Suprapubic skin (tissue), 4 donors: ENCODE measurements around the gene VWCE. TPM values are rescaled to one million over a fixed set of nuclear protein-coding genes. Genes with fewer than 3 reads are reported as not detected.
"Not testable (repeated sequence)": the region's sequence is repeated elsewhere in the genome, so short reads cannot be mapped to it uniquely, and the experiment has no call there.

Experiments used
- DNase-seq, 2 donors: peaks; one replicate each; pipeline ENCODE4 v3.0.0-alpha.2; 2019; ENCODE audit warnings: low spot score in 2 of 2
- H3K27ac ChIP-seq: fragments of 200-600 bp; sonication (generic); one replicate; pipeline ENCODE4 v1.5.1; 2019
- H3K27me3 ChIP-seq: fragments of 200-600 bp; sonication (generic); one replicate; pipeline ENCODE4 v1.5.1; 2019
- H3K36me3 ChIP-seq: fragments of 200-600 bp; sonication (generic); one replicate; pipeline ENCODE4 v1.5.1; 2019
- H3K4me1 ChIP-seq: fragments of 200-600 bp; sonication (generic); one replicate; pipeline ENCODE4 v1.5.1; 2019
- H3K4me3 ChIP-seq: fragments of 200-600 bp; sonication (generic); one replicate; pipeline ENCODE4 v1.5.1; 2019; ENCODE audit warnings: mild to moderate bottlenecking
- H3K9me3 ChIP-seq: fragments of 200-600 bp; sonication (generic); one replicate; pipeline ENCODE4 v1.5.1; 2019
- WGBS: methylation state at CpG from one replicate; pipeline ENCODE4 v1.1.5; 2018; 5-methylcytosine and 5-hydroxymethylcytosine counted together
- total RNA-seq, 4 donors: library from RNA; depleted of rRNA; stranded (reverse); fragments of >200 nt; gene quantifications; one replicate each; pipeline ENCODE4 v1.1.0, GENCODE V29; 2016

The VWCE gene
- total RNA-seq, 4 donors from 2014 or later = 0.26 to 1.7 (median 1.6) TPM

GRCh38 chr11:61249201-61249600 lies 45.9 kb downstream of the VWCE start:
- H3K27me3 ChIP-seq, H3K9me3 ChIP-seq, H3K27ac ChIP-seq, H3K4me3 ChIP-seq, H3K4me1 ChIP-seq, DNase-seq, H3K36me3 ChIP-seq: not testable (repeated sequence)
- 54% methylated on average over 8 of the region's 8 CpGs for WGBS

DNA sequence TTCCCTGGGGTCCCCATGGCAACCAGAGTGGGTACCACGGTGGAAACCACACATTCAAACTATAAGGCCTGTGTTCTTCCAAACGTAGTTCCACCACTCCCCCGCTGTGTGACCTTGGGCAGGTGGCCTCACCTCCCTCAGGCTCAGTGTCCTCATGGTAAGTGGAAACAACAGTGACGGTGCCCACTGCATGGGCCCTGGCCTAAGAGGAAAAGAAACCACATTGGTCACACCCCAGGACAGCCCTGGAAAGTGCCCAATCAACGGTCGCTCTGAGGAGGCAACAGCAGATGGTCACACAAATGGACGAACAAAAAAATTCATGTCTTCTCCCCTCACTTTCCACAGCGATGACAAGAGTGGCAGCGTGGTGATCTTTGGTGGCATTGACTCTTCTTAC lies 47.0 kb downstream of the VWCE start:
- H3K4me1 ChIP-seq = not testable (repeated sequence)

GRCh38 chr11:61245284-61245964 lies 49.7 kb downstream of the VWCE start:
- DNase-seq = not testable (repeated sequence)

More for the DNA sequence above, 47.0 kb downstream of the VWCE start:
- H3K27ac ChIP-seq, H3K9me3 ChIP-seq, DNase-seq, H3K36me3 ChIP-seq, H3K27me3 ChIP-seq, H3K4me3 ChIP-seq: not testable (repeated sequence)
- 94% methylated on average over 9 of the region's 9 CpGs for WGBS

DNA sequence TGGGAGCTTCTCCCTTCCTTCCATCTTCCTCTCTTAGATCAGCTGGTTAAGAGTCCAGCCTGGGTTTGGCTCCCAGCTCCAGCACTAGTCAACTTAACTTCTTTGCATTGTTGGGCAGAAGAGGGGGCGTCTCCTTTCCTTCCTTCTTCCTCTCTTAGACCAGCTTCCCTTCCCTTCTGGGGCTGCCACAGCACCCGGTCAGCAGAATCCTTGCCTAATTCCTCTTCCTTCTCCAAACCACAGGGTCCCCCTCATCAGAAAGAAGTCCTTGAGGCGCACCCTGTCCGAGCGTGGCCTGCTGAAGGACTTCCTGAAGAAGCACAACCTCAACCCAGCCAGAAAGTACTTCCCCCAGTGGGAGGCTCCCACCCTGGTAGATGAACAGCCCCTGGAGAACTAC lies 53.6 kb downstream of the VWCE start:
- not testable (repeated sequence) for DNase-seq, H3K4me1 ChIP-seq, H3K4me3 ChIP-seq, H3K9me3 ChIP-seq, H3K27ac ChIP-seq, H3K36me3 ChIP-seq, H3K27me3 ChIP-seq
- WGBS = no CpG with 5 or more reads among the region's 5 CpGs

More at GRCh38 chr11:61245284-61245964, 49.7 kb downstream of the VWCE start:
- H3K27me3 ChIP-seq, H3K27ac ChIP-seq, H3K9me3 ChIP-seq, H3K4me1 ChIP-seq, H3K4me3 ChIP-seq, H3K36me3 ChIP-seq: not testable (repeated sequence)
- no CpG with 5 or more reads among the region's 10 CpGs for WGBS

GRCh38 chr11:61240875-61241274 lies 54.2 kb downstream of the VWCE start, which contains the start of gene PGA5:
TSS of gene PGA5 (plus strand) at chr11:61241175. CDS start at chr11:61241227, 52 bp downstream.
- H3K27ac ChIP-seq, H3K4me3 ChIP-seq, H3K4me1 ChIP-seq, H3K36me3 ChIP-seq, H3K9me3 ChIP-seq, H3K27me3 ChIP-seq, DNase-seq: not testable (repeated sequence)
- no CpG with 5 or more reads among the region's 8 CpGs for WGBS

- not testable (repeated sequence) for H3K9me3 ChIP-seq, DNase-seq
- 71% methylated on average over 8 of the region's 8 CpGs for WGBS
These were observed 54.8 kb downstream of the VWCE start for GRCh38 chr11:61240288-61240687.

DNA sequence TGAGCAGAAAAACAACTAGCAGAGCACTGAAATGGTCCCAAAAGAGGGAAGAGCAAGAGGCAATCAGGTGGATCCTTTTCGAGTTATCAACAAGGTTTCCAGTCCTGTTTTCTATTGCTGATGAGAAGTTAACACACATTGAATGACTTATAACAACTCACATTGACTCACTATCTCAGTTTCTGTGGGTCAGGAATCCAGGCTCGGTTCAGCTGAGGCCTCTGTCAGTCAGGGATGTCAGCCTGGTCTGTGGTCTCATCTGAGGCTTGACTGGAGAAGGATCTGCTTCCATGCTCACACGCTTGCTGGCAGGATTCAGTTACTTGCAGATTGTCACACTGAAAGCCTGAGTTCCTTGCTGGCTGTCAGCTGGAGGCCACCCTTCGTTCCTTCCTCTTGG lies 58.0 kb downstream of the VWCE start:
- not testable (repeated sequence) for H3K36me3 ChIP-seq
- no CpG with 5 or more reads among the region's 4 CpGs for WGBS

More at GRCh38 chr11:61240288-61240687, 54.8 kb downstream of the VWCE start:
- not testable (repeated sequence) for H3K27me3 ChIP-seq, H3K36me3 ChIP-seq, H3K4me1 ChIP-seq, H3K4me3 ChIP-seq, H3K27ac ChIP-seq

GRCh38 chr11:61232548-61233145 lies 62.5 kb downstream of the VWCE start:
- H3K27ac ChIP-seq, H3K4me3 ChIP-seq, H3K4me1 ChIP-seq, H3K27me3 ChIP-seq, DNase-seq, H3K36me3 ChIP-seq, H3K9me3 ChIP-seq: not testable (repeated sequence)
- no CpG with 5 or more reads among the region's 3 CpGs for WGBS

More for the DNA sequence above, 58.0 kb downstream of the VWCE start:
- H3K27ac ChIP-seq, DNase-seq, H3K4me3 ChIP-seq, H3K4me1 ChIP-seq, H3K9me3 ChIP-seq, H3K27me3 ChIP-seq: not testable (repeated sequence)

DNA sequence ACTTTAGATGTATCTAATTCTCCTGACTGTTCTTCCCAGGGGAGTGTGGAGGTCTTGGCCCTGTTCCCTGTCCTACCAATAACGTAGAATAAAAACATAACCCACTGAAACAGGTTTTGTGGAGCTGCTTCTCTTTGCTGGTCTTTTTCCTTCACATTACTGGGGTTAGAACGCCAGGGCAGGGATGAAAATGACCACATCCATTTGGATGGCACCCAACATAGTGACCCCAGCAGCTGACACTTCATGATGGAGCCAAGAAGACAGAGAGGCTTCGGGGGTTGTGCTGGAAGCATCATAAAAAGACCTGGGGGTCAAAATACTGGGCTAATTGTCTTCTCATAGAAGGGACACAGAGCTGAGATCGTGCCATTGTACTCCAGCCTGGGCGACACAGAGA lies 63.5 kb downstream of the VWCE start:
- not testable (repeated sequence) for H3K4me3 ChIP-seq, DNase-seq, H3K4me1 ChIP-seq, H3K9me3 ChIP-seq, H3K27me3 ChIP-seq, H3K27ac ChIP-seq, H3K36me3 ChIP-seq
- WGBS = no CpG with 5 or more reads among the region's 5 CpGs

- H3K4me3 ChIP-seq, H3K27ac ChIP-seq, H3K4me1 ChIP-seq, H3K27me3 ChIP-seq, H3K9me3 ChIP-seq, H3K36me3 ChIP-seq, DNase-seq: not testable (repeated sequence)
- no CpG with 5 or more reads among the region's 15 CpGs for WGBS
These were observed 64.1 kb downstream of the VWCE start for GRCh38 chr11:61231033-61231432.

- H3K4me3 ChIP-seq, DNase-seq: not testable (repeated sequence)
- WGBS = no CpG with 5 or more reads among the region's 6 CpGs
These were observed 65.7 kb downstream of the VWCE start for GRCh38 chr11:61229458-61229857.

DNA sequence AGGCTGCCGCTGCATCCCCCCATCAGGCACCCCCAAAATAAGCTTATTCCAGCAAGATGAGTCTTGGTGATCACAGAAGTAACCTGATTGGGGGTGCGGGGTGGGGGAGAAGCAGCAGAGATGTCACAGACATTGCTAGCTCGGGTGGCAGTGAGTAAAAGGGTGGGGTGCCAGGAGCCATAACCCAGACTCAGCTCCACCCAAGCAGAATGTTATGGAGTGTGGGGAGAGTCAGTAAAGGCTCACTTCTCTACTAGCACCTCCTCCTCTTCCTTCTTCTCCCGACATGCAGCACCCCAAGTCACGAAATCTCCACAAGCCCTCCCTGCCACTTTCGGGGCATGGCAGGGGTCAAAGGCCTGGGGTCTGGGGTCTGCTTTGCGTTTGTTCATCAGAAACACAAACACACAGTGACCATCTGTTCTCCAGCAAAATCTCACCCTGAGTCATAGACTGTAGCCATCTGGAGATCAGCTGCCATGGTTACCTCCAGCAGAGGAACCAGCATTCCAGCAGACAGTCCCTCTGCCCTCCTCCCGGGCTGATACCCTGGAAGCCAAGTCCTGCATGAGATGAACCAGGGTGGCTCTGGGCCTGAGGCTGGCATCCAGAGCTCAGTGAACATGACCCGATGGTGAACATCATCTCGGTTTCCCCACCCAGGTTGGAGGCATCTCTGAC lies 68.5 kb downstream of the VWCE start:
- not testable (repeated sequence) for H3K4me1 ChIP-seq, H3K36me3 ChIP-seq, H3K27ac ChIP-seq, DNase-seq, H3K9me3 ChIP-seq, H3K4me3 ChIP-seq, H3K27me3 ChIP-seq
- no CpG with 5 or more reads among the region's 10 CpGs for WGBS

More at GRCh38 chr11:61229458-61229857, 65.7 kb downstream of the VWCE start:
- H3K9me3 ChIP-seq, H3K4me1 ChIP-seq, H3K27ac ChIP-seq, H3K36me3 ChIP-seq, H3K27me3 ChIP-seq: not testable (repeated sequence)

DNA sequence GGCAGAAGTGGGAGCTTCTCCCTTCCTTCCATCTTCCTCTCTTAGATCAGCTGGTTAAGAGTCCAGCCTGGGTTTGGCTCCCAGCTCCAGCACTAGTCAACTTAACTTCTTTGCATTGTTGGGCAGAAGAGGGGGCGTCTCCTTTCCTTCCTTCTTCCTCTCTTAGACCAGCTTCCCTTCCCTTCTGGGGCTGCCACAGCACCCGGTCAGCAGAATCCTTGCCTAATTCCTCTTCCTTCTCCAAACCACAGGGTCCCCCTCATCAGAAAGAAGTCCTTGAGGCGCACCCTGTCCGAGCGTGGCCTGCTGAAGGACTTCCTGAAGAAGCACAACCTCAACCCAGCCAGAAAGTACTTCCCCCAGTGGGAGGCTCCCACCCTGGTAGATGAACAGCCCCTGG lies 72.4 kb downstream of the VWCE start:
- not testable (repeated sequence) for H3K27me3 ChIP-seq, H3K4me3 ChIP-seq, H3K9me3 ChIP-seq, H3K27ac ChIP-seq, DNase-seq, H3K36me3 ChIP-seq, H3K4me1 ChIP-seq
- no CpG with 5 or more reads among the region's 5 CpGs for WGBS

DNA sequence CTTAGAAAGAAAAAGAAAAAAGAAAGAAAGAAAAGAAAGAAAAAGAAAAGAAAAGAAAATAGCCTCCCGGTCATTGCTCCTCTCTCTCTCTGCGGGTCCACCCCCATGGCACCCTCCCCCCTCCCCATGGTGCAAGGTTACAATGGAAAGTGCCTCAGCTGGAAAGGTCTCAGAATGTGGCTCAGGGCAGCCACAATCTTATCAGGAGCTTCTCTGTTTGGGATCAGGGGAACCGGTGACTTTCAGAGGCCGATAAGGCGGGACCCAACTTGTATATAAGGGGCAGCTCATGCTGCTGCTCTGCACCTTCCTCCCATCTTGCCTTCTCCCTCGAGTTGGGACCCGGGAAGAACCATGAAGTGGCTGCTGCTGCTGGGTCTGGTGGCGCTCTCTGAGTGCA lies 73.1 kb downstream of the VWCE start, which contains the start of gene PGA4:
Gene PGA4, plus strand, starts transcription at position 301 of the 400 bp plus-strand sequence. Its CDS starts 54 bp downstream, at position 355.
- not testable (repeated sequence) for H3K4me1 ChIP-seq, H3K27ac ChIP-seq, H3K4me3 ChIP-seq, H3K27me3 ChIP-seq, H3K9me3 ChIP-seq, H3K36me3 ChIP-seq, DNase-seq
- no CpG with 5 or more reads among the region's 8 CpGs for WGBS
